T-cell (primary cell): ENCODE measurements around the gene FALEC. TPM values are rescaled to one million over a fixed set of nuclear protein-coding genes. Genes with fewer than 3 reads are reported as not detected.

Experiments
- ATAC-seq, 4 experiments: fragments of 200-7000 bp in 3 of 4; fragments of 150-1000 bp in 1 of 4; cut with Tn5 transposase; replicated peaks in 1 of 4; 1 replicate in 3 of 4; 2 replicates in 1 of 4; pipeline ENCODE4 v1.10.0; 2021; ENCODE audit warnings: moderate library complexity in 3 of 4, mild to moderate bottlenecking in 2 of 4, moderate number of reproducible peaks in 1 of 4
- CTCF ChIA-PET, 2 donors: fragments of 300-600 bp; sonication (Branson Sonifier 250); formaldehyde crosslinking; loops; one replicate each; lab custom pipeline; 2022; ENCODE audit warnings: antibody characterized with exemption in 2 of 2; lab: Charles Lee
- POLR2A ChIA-PET, 2 donors: fragments of 300-600 bp; sonication (Branson Sonifier 250); formaldehyde crosslinking; loops; one replicate each; lab custom pipeline; 2022; ENCODE audit warnings: antibody characterized with exemption in 2 of 2; lab: Charles Lee
- DNase-seq, 35 experiments: peaks; one replicate each; pipeline versions ENCODE4 v3.0.0 to v3.0.0-alpha.2; 2013 to 2023
- H3K27ac ChIP-seq: one replicate; pipeline ENCODE4 v1.5.1; 2013; ENCODE audit warnings: low read length
- H3K27me3 ChIP-seq, 2 experiments: replicated peaks in 1 of 2; 1 replicate in 1 of 2; 2 replicates in 1 of 2; pipeline versions ENCODE4 v1.6.1 to v1.7.0; 2013; ENCODE audit warnings: low read length in 1 of 2, mixed read lengths in 1 of 2; ENCODE audit not compliant: control insufficient read depth in 2 of 2, insufficient read depth in 2 of 2; ENCODE audit errors: extremely low read depth in 1 of 2
- H3K36me3 ChIP-seq, 2 donors: 1 replicate in 1 of 2; 2 replicates in 1 of 2; pipeline versions ENCODE4 v1.6.1 to v1.7.0; 2013; ENCODE audit warnings: low read length in 1 of 2; ENCODE audit not compliant: control insufficient read depth in 2 of 2, insufficient read depth in 1 of 2; ENCODE audit errors: extremely low read depth in 1 of 2
- H3K4me1 ChIP-seq, 2 experiments: 1 replicate in 1 of 2; 2 replicates in 1 of 2; pipeline versions ENCODE4 v1.6.1 to v1.7.0; 2013; ENCODE audit warnings: low read length in 2 of 2, mixed read lengths in 1 of 2; ENCODE audit not compliant: insufficient read depth in 2 of 2, control insufficient read depth in 1 of 2; ENCODE audit errors: extremely low read depth in 1 of 2
- H3K4me3 ChIP-seq, 2 donors: 1 replicate in 1 of 2; 2 replicates in 1 of 2; pipeline versions ENCODE4 v1.5.1 to v1.7.0; 2013; ENCODE audit warnings: mild to moderate bottlenecking in 2 of 2, low read length in 1 of 2, moderate library complexity in 1 of 2; ENCODE audit not compliant: control insufficient read depth in 1 of 2; ENCODE audit errors: extremely low read depth in 1 of 2
- H3K9me3 ChIP-seq: 2 replicates; pipeline ENCODE4 v1.7.0; 2013
- H3K27ac Mint-ChIP-seq, 2 donors: one replicate each; pipeline ENCODE4 v1.8.0; 2020 to 2021; ENCODE audit warnings: mild to moderate bottlenecking in 2 of 2, mixed read lengths in 2 of 2
- H3K27me3 Mint-ChIP-seq, 2 donors: one replicate each; pipeline ENCODE4 v1.8.0; 2021 to 2022; ENCODE audit warnings: mixed read lengths in 2 of 2
- H3K36me3 Mint-ChIP-seq: one replicate; pipeline ENCODE4 v1.8.0; 2021; ENCODE audit warnings: mixed read lengths
- H3K4me1 Mint-ChIP-seq, 3 donors: one replicate each; pipeline ENCODE4 v1.8.0; 2020 to 2022; ENCODE audit warnings: mixed read lengths in 3 of 3, mild to moderate bottlenecking in 1 of 3
- H3K4me3 Mint-ChIP-seq, 3 donors: one replicate each; pipeline ENCODE4 v1.8.0; 2020 to 2022; ENCODE audit warnings: mild to moderate bottlenecking in 3 of 3, mixed read lengths in 3 of 3, moderate library complexity in 3 of 3
- H3K9me3 Mint-ChIP-seq, 3 donors: one replicate each; pipeline ENCODE4 v1.8.0; 2020 to 2022; ENCODE audit warnings: mixed read lengths in 3 of 3
- WGBS: methylation state at CpG from one replicate; pipeline ENCODE4 v1.1.5; 2013; ENCODE audit warnings: missing lambda C conversion rate; ENCODE audit not compliant: insufficient coverage; 5-methylcytosine and 5-hydroxymethylcytosine counted together
- total RNA-seq, 35 experiments: library from RNA in 6 of 35; stranded (reverse) in 6 of 35; fragments of 120-200 nt in 1 of 35; gene quantifications; one replicate each; pipeline versions ENCODE4 v1.2.1 to v1.2.4 and lab custom pipeline; 2013 to 2026

The FALEC gene
- total RNA-seq, 5 donors from 2014 or later (not counting 1 experiment from before 2014, with no cell fraction given), result 0.49 to 0.85 (median 0.73) TPM; not detected in 2

DNA sequence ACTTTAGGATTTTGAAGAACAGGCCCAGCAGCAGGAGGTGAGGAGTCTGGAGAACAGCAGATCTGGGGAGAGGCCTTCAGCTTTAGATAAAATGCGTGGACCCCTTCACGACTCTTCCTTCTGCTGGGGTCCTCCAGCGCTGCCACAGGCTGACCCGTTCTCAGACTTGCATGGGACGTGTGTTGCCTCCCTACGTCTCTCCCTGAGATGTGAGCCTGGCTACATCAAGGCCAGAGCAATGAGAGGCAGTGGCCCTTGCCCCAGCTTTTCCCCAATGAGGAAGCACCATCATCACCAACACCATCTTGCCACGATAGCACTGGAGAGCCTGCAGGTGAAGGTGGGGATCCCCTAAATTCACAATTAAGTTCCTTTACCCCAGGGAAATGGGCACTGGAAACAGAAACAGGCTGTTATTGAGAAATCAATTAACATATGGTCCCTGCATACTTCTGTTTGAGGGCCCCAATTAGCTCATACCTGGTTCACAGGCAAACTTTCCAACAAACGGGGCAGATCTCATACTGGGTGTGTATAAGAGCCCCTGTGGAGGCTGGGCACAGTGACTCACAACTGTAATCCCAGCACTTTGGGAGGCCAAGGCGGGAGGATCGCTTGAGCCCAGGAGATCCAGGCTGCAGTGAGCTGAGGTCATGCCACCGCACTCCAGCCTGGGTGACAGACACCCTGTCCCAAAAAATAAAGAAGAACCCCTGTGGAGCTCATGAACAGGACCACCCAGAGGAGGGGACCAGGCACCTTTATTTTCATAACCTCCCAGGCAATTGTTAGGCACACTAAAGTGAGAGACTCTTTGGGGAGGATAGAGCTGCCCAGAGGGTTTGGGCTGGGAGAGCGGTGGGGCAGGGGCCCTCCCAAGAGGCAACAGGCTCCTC lies 21.5 kb downstream of the FALEC start:
- H3K4me3 ChIP-seq, result no peak overlapping the region
- 85% methylated on average over 9 of the region's 12 CpGs for WGBS
- no peaks in the 10 kb centered on the region for H3K36me3 ChIP-seq
- H3K27me3 ChIP-seq, result peaks cover 0 to 13% of the 10 kb centered on the region in 2 experiments
- no peak overlapping the region for H3K4me3 Mint-ChIP-seq
- POLR2A ChIA-PET, result interaction anchor here in 1 of 2 donors (0.7 kb wide), 1 partner anchor 175 kb away, joined by 3 read pairs; no protein-coding TSS in a partner anchor
- no peaks in the 10 kb centered on the region for H3K9me3 Mint-ChIP-seq
- no peaks in the 10 kb centered on the region for H3K4me1 ChIP-seq
- no peak overlapping the region for H3K27ac Mint-ChIP-seq
- H3K9me3 ChIP-seq, result no peaks in the 10 kb centered on the region
- no peaks in the 10 kb centered on the region for H3K36me3 Mint-ChIP-seq
- H3K27me3 Mint-ChIP-seq, result peaks cover 0 to under 1% of the 10 kb centered on the region in 2 donors
- no peak for DNase-seq
- H3K4me1 Mint-ChIP-seq, result peaks cover 0 to 6% (median 3%) of the 10 kb centered on the region in 3 donors
- no peak overlapping the region for H3K27ac ChIP-seq
- ATAC-seq, result no peak
- CTCF ChIA-PET, result interaction anchor here in 1 of 2 donors (0.6 kb wide), 1 partner anchor 254 kb away, joined by 4 read pairs; no protein-coding TSS in a partner anchor

DNA sequence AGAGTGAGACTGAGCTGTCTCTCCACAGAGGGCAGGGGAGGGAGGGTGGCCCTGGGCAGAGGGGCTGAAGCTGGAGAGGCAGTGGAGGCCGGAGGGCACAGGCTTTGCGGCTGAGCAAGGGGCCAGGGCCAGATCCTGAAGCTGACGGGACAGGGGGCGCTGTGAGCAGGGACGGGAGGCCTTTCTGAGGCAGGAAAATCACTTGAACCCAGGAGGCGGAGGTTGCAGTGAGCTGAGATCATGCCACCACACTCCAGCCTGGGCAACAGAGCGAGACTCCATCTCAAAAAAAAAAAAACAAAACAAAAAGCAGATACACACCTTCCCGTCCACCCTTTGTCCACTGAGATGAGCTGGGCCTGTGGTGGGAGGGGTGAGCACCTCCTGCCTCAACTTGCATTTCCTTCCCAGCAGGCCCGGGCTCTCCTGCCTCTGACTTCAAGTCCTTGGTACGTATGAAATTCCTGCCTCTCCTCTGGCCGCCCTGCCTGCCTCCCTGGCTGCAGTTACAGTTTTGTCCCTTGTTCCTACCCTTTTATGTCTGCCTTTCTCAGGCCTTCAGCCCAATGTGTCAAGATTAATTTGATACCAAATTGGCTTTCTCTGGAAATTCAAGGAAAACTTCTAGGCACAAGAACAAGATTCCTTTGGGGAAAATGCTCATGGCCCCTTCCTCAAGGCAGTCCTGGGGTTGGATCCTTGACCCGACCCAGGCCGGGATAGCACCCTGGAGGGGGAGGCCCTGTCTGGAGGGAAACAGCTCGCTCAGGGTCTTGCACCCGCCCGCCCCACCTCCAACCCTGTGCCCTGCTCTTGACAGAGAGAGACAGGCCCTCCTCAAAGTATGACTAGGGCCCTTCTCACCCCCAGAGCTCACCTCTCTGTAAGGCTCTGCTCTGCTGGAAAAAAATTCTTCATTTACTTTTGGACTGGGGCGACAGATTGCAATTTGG lies 22.5 kb downstream of the FALEC start:
- POLR2A ChIA-PET, result interaction anchor here in 1 of 2 donors (0.7 kb wide), 1 partner anchor 176 kb away, joined by 3 read pairs; no protein-coding TSS in a partner anchor
- no peaks in the 10 kb centered on the region for H3K9me3 Mint-ChIP-seq
- H3K4me1 Mint-ChIP-seq, result no peaks in the 10 kb centered on the region
- H3K36me3 Mint-ChIP-seq, result no peaks in the 10 kb centered on the region
- ATAC-seq (no peak), DNase-seq (no peak)
- no peak overlapping the region for H3K4me3 Mint-ChIP-seq
- H3K4me3 ChIP-seq, result no peak overlapping the region
- CTCF ChIA-PET, result no interaction called here
- H3K27me3 ChIP-seq, result peaks cover 0 to 13% of the 10 kb centered on the region in 2 experiments
- H3K36me3 ChIP-seq, result no peaks in the 10 kb centered on the region
- no peak overlapping the region for H3K27ac ChIP-seq
- 87% methylated on average over 8 of the region's 17 CpGs for WGBS
- H3K27me3 Mint-ChIP-seq, result peaks cover 0 to 6% of the 10 kb centered on the region in 2 donors
- no peaks in the 10 kb centered on the region for H3K9me3 ChIP-seq
- H3K27ac Mint-ChIP-seq, result no peak overlapping the region
- no peaks in the 10 kb centered on the region for H3K4me1 ChIP-seq

DNA sequence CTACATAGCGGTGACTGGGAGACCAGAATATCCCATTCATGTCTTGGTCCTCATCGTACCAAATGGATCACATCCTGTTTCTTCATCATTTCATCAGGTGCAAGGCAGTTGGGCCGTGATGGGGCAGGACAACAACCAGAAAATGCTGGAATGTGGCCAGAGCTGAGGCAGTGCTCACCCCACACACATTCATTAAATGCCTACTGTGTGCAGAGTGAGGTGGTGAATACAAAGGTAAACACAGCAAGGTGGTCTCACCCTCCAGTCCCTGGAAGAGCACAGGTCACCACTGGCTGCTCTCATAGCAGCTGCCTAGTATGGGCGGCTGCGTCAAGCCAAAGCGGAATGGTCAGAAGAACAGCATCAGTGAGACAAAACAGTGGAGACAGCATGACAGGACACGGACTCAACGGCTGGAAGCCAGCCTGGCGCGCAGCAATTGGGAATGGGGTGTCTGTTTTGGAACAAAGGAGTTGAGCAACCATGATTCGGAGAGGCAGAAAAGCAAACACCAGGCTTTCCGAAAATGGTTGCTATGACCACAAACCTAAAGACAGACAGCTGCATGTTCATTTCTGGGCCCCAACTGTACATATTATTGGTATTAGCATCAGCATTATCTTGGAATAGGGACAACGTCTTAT lies 28.1 kb downstream of the FALEC start:
- Histone ChIP-seq H3K27ac (no peak overlapping the region), H3K36me3 (no peaks in the 10 kb centered on the region), H3K9me3 (no peaks in the 10 kb centered on the region), H3K27me3 (peaks cover 2 to 51% of the 10 kb centered on the region in 2 experiments), H3K4me3 (no peak overlapping the region), H3K4me1 (peaks cover 0 to 4% of the 10 kb centered on the region in 2 experiments)
- H3K9me3 Mint-ChIP-seq, result no peaks in the 10 kb centered on the region
- no peak overlapping the region for H3K27ac Mint-ChIP-seq
- ATAC-seq, result no peak
- WGBS, result 95% methylated on average over 4 of the region's 13 CpGs
- DNase-seq, result no peak
- H3K27me3 Mint-ChIP-seq, result peaks cover 11 to 33% of the 10 kb centered on the region in 2 donors
- no peaks in the 10 kb centered on the region for H3K36me3 Mint-ChIP-seq
- ChIA-PET CTCF (interaction anchor here in 1 of 2 donors (0.6 kb wide), 2 partner anchors 132 to 173 kb away, joined by 3 to 5 read pairs; no protein-coding TSS in a partner anchor), POLR2A (interaction anchor here in 1 of 2 donors (0.6 kb wide), 1 partner anchor 151 kb away, joined by 14 read pairs; no protein-coding TSS in a partner anchor)
- no peak overlapping the region for H3K4me3 Mint-ChIP-seq
- peaks cover 3 to 4% (median 4%) of the 10 kb centered on the region in 3 donors for H3K4me1 Mint-ChIP-seq

DNA sequence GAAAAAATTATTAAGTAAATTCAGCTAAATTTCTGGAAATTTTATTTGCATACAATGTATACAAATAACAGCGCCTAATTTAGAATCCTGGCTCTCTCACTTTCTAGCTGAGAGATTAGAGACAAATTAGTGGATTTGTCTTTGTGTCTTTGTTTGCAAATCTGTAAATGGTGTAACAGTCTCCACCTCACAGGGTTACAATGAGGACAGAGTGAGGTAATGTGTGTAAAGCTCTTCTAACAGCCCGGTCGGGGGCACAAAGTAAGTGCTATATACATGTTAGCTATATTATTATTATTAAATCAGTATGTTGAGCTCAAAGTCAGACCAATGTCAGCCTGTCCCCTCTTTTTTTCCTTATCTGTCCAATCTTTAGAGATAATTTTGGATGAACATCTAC lies 28.7 kb downstream of the FALEC start:
- H3K9me3 Mint-ChIP-seq, result no peaks in the 10 kb centered on the region
- peaks cover 11 to 33% of the 10 kb centered on the region in 2 donors for H3K27me3 Mint-ChIP-seq
- H3K36me3 ChIP-seq, result no peaks in the 10 kb centered on the region
- H3K4me1 Mint-ChIP-seq, result peaks cover 3 to 5% (median 4%) of the 10 kb centered on the region in 3 donors
- H3K4me3 Mint-ChIP-seq, result no peak overlapping the region
- peaks cover 2 to 48% of the 10 kb centered on the region in 2 experiments for H3K27me3 ChIP-seq
- H3K4me1 ChIP-seq, result peaks cover 0 to 5% of the 10 kb centered on the region in 2 experiments
- POLR2A ChIA-PET, result interaction anchor here in 1 of 2 donors (0.6 kb wide), 2 partner anchors 151 to 213 kb away, joined by 8 to 14 read pairs; no protein-coding TSS in a partner anchor
- DNase-seq (no peak), ATAC-seq (no peak)
- no peak overlapping the region for H3K4me3 ChIP-seq
- H3K36me3 Mint-ChIP-seq, result no peaks in the 10 kb centered on the region
- H3K27ac Mint-ChIP-seq, result no peak overlapping the region
- no CpG with 5 or more reads among the region's 3 CpGs for WGBS
- no peaks in the 10 kb centered on the region for H3K9me3 ChIP-seq
- CTCF ChIA-PET, result interaction anchor here in 1 of 2 donors (0.6 kb wide), 3 partner anchors 74 to 173 kb away, joined by 3 to 5 read pairs (median 3); no protein-coding TSS in a partner anchor
- H3K27ac ChIP-seq, result no peak overlapping the region

DNA sequence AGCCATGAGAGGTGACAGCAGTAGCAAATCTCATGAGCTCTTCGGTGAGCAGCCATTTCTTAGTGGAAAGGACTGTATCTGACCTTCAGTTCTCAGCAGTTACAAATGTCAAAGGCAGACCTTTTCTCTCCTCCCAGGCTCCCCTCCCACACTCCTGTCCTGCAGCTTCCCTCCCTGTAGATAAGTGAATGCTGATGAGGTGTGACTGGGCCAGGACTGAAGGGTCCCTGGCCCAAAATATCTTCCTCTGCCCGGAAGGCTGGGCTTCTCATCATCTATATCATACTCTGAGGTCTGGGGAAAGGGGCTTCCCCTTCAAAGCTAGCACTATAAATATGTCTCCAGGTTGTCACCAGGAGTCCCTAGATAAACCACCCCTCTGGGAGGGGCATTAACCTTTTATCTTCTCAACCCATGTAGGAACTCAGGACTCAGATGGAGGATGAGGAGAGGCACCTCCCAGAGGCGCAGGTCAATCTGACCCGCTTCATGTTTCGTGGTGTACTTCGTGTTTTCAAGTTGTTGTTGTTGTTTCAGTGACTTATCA lies 30.0 kb downstream of the FALEC start:
- H3K27ac ChIP-seq, result no peak overlapping the region
- H3K27me3 Mint-ChIP-seq, result peaks cover 11 to 37% of the 10 kb centered on the region in 2 donors
- no peak overlapping the region for H3K4me3 ChIP-seq
- H3K36me3 ChIP-seq, result no peaks in the 10 kb centered on the region
- H3K4me3 Mint-ChIP-seq, result no peak overlapping the region
- peaks cover 0 to 14% of the 10 kb centered on the region in 2 experiments for H3K4me1 ChIP-seq
- H3K4me1 Mint-ChIP-seq, result peaks cover 7 to 11% (median 9%) of the 10 kb centered on the region in 3 donors
- ATAC-seq, result no peak
- H3K27me3 ChIP-seq, result peaks cover 2 to 60% of the 10 kb centered on the region in 2 experiments
- H3K27ac Mint-ChIP-seq, result no peak overlapping the region
- H3K9me3 Mint-ChIP-seq, result no peaks in the 10 kb centered on the region
- WGBS, result no CpG with 5 or more reads among the region's 6 CpGs
- POLR2A ChIA-PET, result interaction anchor here (0.6 to 0.7 kb wide), 2 partner anchors 34 to 413 kb away, joined by 5 to 14 read pairs; partner anchors contain the start of gene MCL1 (in 1 of the 2)
- no peak for DNase-seq
- no peaks in the 10 kb centered on the region for H3K9me3 ChIP-seq
- CTCF ChIA-PET, result interaction anchor here in 1 of 2 donors (0.6 to 0.7 kb wide), 2 partner anchors 14 to 333 kb away, joined by 3 to 5 read pairs; no protein-coding TSS in a partner anchor
- no peaks in the 10 kb centered on the region for H3K36me3 Mint-ChIP-seq
